Epithelial cell of proximal tubule (primary cell): Measurements from ENCODE around the gene DIPK1A. TPM values are rescaled to one million over a fixed set of nuclear protein-coding genes. Genes with fewer than 3 reads are reported as not detected.

ENCODE experiments used
- DNase-seq: peaks from one replicate; pipeline ENCODE4 v3.0.0-alpha.2; 2011; ENCODE audit warnings: low read depth
- H3K4me3 ChIP-seq: 2 replicates; pipeline ENCODE4 v1.5.1; 2011; ENCODE audit warnings: low read depth, mild to moderate bottlenecking, low read length
- CTCF ChIP-seq: conservative IDR thresholded peaks from 2 replicates; pipeline ENCODE4 v1.5.1; 2012; ENCODE audit warnings: low read depth, mild to moderate bottlenecking, low read length
- total RNA-seq: library from RNA; depleted of rRNA; stranded (reverse); fragments of >200 nt; gene quantifications from 2 replicates; pipeline ENCODE4 v1.2.3, GENCODE V29; 2015

DIPK1A gene
- total RNA-seq, 1 donor from 2014 or later, result 3.1 TPM

DNA sequence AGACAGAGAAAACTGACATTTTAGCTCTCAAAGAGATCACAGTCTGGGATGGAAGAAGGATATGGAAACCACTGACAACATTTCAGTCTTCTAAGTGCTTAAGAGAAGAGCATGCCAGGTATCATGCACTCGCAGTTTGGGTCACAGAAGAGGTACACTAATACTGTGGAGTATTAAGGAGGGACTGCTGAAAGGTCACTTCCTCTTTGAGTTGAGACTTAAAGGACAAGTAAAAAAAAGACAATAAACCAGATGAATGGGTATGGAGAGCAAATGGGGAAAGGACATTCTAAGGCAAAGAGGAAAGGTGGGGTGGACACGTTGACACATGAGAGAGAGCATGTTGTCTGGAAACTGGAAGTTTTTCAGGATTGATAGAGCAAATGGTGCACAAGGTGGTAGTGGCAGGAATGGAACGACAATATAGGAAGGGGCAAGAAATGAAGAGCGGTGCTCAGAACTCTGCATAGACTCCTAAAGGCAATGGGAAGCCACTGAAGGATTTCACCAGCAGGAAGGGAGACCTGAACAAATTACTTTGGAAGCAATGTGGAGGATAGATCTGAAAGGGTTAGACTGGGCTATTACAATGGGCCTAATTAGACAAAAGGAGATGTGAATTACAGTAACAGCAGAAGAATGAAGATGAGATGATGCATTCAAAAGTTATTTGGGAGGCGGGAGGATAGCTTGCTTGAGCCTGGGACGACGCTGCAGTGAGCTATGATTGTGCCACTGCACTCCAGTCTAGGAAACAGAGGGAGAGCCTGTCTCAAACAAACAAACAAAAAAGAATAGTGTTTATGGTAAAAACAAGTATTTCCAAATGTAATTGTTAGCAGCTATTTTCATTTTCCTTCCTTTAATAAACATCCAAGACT, 11.1 kb downstream of the DIPK1A start:
- no peak for TF ChIP-seq CTCF
- peak; percentile 7 for DNase-seq
- no peak overlapping the region for H3K4me3 ChIP-seq

DNA sequence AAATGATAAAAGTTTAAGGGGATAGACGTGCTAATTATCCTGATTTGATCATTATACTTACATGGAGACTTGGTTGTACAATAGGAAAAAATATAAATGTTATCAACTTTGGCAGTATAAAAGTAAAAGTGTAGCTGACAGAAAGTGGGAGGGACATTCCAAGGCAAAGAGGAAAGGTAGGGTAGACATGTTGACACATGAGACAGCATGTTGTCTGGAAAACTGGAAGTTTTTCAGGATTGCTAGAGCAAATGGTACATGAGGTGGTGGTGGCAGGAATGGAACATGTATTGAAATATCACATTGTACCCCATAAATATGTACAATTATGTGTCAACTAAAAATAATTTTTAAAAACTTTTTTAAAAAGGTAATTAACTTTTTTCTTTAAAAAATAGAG, 13.2 kb downstream of the DIPK1A start:
- TF ChIP-seq CTCF, result no peak
- H3K4me3 ChIP-seq, result no peak overlapping the region
- no peak for DNase-seq

DNA sequence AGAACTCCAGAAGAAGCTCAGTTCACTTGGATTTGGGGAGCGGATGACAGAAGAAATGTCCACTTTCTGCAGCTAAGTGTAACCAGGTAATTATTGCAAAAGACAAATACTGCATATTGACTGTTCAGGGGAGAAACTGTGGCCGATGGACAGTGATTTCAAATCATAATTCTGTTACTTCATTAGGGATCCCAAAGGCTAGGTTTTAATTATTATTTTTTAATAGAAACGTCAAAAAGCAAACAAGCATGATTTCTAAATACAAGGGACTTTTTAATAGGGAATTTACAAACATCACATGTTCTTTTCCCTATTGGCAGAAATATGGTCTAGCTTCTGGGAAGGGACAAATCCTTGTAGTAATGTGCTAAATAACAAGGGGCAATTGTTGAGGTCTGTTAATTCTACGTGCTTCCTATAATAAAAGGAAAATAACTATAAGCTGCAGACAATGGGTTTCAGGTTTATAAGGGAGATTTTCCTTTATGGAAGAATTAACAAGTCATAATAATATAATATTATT, 15.5 kb downstream of the DIPK1A start:
- H3K4me3 ChIP-seq, result no peak overlapping the region
- no peak for TF ChIP-seq CTCF
- DNase-seq, result no peak

DNA sequence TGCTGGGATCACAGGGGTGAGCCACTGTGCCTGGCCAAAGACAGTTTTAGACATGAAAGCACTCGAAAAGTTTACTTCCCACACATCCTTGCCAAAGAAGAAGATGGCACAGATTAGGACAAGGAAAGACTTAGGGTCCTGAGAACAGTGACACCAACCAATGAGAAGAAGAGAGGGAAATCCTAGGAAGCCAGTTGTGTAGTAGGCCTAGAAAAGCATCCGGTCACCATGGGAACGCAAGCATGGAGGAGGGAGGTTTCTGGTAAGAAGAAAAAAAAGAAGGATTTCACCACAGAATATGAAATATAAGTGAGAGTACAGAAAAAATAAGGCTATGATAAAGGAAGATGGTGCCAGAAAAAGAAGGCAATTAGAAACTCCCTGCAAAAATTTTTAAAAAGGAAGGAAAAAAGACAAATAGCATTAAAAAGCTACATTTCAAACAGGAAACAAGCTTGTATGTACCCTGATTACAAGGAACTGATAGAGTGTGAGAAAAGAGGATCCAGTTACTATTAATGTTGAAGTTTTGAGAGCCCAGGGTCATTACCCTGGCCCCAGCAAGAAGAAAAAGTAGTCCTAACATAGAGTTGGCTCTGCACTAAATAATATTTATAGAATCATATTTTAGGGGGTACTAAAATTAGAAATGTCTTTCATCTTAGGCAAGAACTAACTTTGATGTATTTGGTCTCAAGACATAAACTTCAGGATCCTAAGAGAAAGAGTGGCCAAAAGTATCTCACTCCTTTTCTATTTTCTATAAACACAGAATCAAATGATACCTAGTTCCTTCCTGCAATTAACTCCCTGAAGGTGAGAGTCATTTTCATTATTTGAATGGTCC, 16.1 kb downstream of the DIPK1A start:
- no peak for DNase-seq
- no peak overlapping the region for H3K4me3 ChIP-seq
- no peak for TF ChIP-seq CTCF

GRCh38 chr1:92943502-92943847, 17.8 kb downstream of the DIPK1A start:
- no peak for DNase-seq
- no peak for TF ChIP-seq CTCF
- H3K4me3 ChIP-seq, result no peak overlapping the region

DNA sequence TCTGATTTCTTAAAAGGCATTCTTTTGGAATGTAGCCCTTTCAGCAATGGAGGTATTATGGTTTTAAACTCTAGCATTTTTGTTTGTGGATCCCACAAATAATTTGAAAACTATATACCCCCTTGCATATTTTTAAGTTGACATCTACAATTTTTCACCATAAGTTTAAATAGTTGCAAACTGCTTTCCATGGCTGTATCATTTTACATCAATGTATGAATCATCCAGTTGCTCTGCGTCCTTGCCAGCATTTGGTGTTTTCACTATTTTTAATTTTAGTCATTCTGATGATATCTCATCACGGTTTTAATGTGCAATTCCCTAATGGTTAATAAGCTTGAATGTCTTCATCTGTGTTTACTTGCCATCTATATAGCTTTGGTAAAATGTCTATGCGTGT, 20.7 kb downstream of the DIPK1A start:
- no peak for DNase-seq
- no peak for TF ChIP-seq CTCF
- H3K4me3 ChIP-seq, result no peak overlapping the region
